ENCODE results near the gene CCDC150. TPM values are rescaled to one million over a fixed set of nuclear protein-coding genes. Genes with fewer than 3 reads are reported as not detected.

The CCDC150 gene
- total RNA-seq, 1 donor from 2014 or later, result 69.4 TPM

DNA sequence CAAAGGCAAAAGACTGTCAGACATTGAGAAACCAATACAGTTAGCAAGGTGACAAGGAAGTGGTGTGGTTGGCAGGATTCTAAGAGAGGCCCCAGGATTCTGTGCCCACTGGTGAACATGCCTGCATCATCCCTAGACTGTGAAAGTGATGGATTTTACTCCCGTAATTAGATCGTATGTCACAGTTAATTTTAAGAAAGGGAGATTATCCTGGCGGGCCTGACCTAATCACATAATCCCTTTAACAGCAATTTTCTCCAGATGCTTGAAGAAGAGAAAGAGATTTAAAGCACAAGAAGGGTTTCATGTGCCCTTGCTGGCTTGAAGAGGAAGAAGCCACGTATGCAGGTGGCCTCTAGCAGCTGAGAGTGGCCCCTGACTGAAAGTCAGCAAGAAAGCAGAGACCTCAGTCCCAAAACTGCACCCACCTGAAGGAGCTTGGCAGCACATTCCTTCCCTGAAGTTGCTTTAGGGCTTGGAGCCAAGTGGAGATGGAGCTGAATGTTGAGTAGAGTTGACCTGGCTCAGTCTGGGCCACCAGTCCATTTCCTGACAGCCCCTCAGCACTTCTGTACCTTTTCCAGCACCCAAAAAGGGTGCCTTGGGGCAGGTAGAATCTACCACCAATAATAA, 110.9 kb downstream of the CCDC150 start:
- H3K27ac ChIP-seq, result no peak overlapping the region
- no peak overlapping the region for H3K27ac Mint-ChIP-seq
- DNase-seq (ENCODE audit: low spot score), result peak; percentile 24
- H3K4me2 ChIP-seq, result peak overlapping the region; percentile 49
- H3K9me3 Mint-ChIP-seq, result peaks cover 33% of the 10 kb centered on the region
- peaks cover 4% of the 10 kb centered on the region for H3K36me3 ChIP-seq
- H3K36me3 Mint-ChIP-seq, result peaks cover 23% of the 10 kb centered on the region
- no peak overlapping the region for H2AFZ ChIP-seq (replicated peaks)
- no peak overlapping the region for H3K4me3 Mint-ChIP-seq
- no peaks in the 10 kb centered on the region for H3K27me3 ChIP-seq
- no peaks in the 10 kb centered on the region for H3K79me2 ChIP-seq (ENCODE audit: low read depth)
- H3F3A ChIP-seq (ENCODE audit: low read depth), result peaks cover 16% of the 10 kb centered on the region
- TF ChIP-seq EZH2phosphoT487 (IDR thresholded peaks at IDR 0.05) (no peak), EZH2 (IDR thresholded peaks at IDR 0.05) (no peak)
- TF ChIP-seq, protein P1, sequence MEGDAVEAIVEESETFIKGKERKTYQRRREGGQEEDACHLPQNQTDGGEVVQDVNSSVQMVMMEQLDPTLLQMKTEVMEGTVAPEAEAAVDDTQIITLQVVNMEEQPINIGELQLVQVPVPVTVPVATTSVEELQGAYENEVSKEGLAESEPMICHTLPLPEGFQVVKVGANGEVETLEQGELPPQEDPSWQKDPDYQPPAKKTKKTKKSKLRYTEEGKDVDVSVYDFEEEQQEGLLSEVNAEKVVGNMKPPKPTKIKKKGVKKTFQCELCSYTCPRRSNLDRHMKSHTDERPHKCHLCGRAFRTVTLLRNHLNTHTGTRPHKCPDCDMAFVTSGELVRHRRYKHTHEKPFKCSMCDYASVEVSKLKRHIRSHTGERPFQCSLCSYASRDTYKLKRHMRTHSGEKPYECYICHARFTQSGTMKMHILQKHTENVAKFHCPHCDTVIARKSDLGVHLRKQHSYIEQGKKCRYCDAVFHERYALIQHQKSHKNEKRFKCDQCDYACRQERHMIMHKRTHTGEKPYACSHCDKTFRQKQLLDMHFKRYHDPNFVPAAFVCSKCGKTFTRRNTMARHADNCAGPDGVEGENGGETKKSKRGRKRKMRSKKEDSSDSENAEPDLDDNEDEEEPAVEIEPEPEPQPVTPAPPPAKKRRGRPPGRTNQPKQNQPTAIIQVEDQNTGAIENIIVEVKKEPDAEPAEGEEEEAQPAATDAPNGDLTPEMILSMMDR (IDR thresholded peaks at IDR 0.05), result no peak
- peaks cover 9% of the 10 kb centered on the region for H3K4me1 Mint-ChIP-seq
- H3K9me3 ChIP-seq (ENCODE audit: low read depth), result peaks cover 5% of the 10 kb centered on the region
- no peaks in the 10 kb centered on the region for H4K20me1 ChIP-seq (ENCODE audit: low read depth)
- H3K4me1 ChIP-seq, result peaks cover 8% of the 10 kb centered on the region
- H3K27me3 Mint-ChIP-seq (ENCODE audit: insufficient read depth, low read depth), result no peaks in the 10 kb centered on the region
- H3K4me3 ChIP-seq, result no peak overlapping the region
- H3K9ac ChIP-seq, result no peak overlapping the region

DNA sequence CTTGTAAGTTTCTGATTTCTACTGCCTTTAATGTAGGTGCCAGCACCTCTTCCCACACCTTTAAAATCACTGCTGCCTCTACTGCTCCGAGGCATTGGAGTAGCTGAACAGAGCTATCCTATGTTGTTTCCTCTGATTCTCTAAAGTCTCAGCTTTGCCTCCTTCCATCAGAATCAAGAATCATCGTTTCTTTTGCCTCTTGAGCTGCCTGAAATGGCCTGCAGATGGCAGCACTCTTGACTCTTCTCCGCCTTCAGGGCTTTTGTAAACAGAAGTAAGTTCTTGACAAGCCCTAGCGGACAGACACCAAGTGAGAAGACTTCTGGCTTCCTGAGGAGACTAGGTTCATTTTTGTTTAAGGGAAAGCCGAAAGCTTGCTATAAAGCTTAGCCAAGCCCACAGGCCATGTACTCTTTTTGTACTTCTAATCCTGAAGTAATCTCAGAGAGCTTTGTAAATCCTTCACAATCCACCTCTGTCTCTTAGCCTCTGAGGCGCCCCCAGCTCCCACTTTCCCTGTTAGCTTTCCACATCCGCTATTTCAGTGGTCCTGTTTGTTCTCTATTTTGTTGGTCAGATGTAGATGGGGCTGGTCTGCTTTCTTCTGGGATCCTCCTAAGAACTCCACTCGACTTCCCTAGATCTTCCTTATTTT, 111.6 kb downstream of the CCDC150 start:
- H3K36me3 ChIP-seq, result peaks cover 4% of the 10 kb centered on the region
- H3K9ac ChIP-seq, result no peak overlapping the region
- peaks cover 9% of the 10 kb centered on the region for H3K4me1 Mint-ChIP-seq
- H3K27me3 Mint-ChIP-seq (ENCODE audit: insufficient read depth, low read depth), result no peaks in the 10 kb centered on the region
- H3F3A ChIP-seq (ENCODE audit: low read depth), result peaks cover 16% of the 10 kb centered on the region
- H3K4me1 ChIP-seq, result peaks cover 8% of the 10 kb centered on the region
- H3K79me2 ChIP-seq (ENCODE audit: low read depth), result no peaks in the 10 kb centered on the region
- H3K36me3 Mint-ChIP-seq, result peaks cover 30% of the 10 kb centered on the region
- H3K27ac ChIP-seq, result no peak overlapping the region
- peaks cover 40% of the 10 kb centered on the region for H3K9me3 Mint-ChIP-seq
- no peaks in the 10 kb centered on the region for H3K27me3 ChIP-seq
- peak; percentile 80 for DNase-seq (ENCODE audit: low spot score)
- TF ChIP-seq, protein P1 (IDR thresholded peaks at IDR 0.05), result peak; percentile 84
- TF ChIP-seq EZH2 (IDR thresholded peaks at IDR 0.05), result no peak
- H4K20me1 ChIP-seq (ENCODE audit: low read depth), result no peaks in the 10 kb centered on the region
- H3K27ac Mint-ChIP-seq, result no peak overlapping the region
- H3K4me3 ChIP-seq, result no peak overlapping the region
- no peak overlapping the region for H2AFZ ChIP-seq (replicated peaks)
- no peak overlapping the region for H3K4me2 ChIP-seq
- peaks cover 5% of the 10 kb centered on the region for H3K9me3 ChIP-seq (ENCODE audit: low read depth)
- no peak overlapping the region for H3K4me3 Mint-ChIP-seq

- Histone ChIP-seq H3K36me3 (peaks cover 3% of the 10 kb centered on the region), H3K27me3 (no peaks in the 10 kb centered on the region), H2AFZ (replicated peaks) (no peak overlapping the region), H4K20me1 (ENCODE audit: low read depth) (no peaks in the 10 kb centered on the region), H3K79me2 (ENCODE audit: low read depth) (no peaks in the 10 kb centered on the region), H3K9me3 (ENCODE audit: low read depth) (peaks cover 4% of the 10 kb centered on the region), H3K4me1 (no peaks in the 10 kb centered on the region), H3K9ac (no peak overlapping the region), H3F3A (ENCODE audit: low read depth) (no peaks in the 10 kb centered on the region), H3K27ac (no peak overlapping the region), H3K4me3 (no peak overlapping the region), H3K4me2 (no peak overlapping the region)
- Mint-ChIP-seq H3K27ac (no peak overlapping the region), H3K4me1 (no peaks in the 10 kb centered on the region), H3K9me3 (peaks cover 42% of the 10 kb centered on the region), H3K36me3 (peaks cover 56% of the 10 kb centered on the region), H3K4me3 (no peak overlapping the region), H3K27me3 (ENCODE audit: insufficient read depth, low read depth) (peaks cover 4% of the 10 kb centered on the region)
- DNase-seq (ENCODE audit: low spot score), result no peak
- TF ChIP-seq EZH2phosphoT487 (IDR thresholded peaks at IDR 0.05), result no peak
- TF ChIP-seq, protein P1 (IDR thresholded peaks at IDR 0.05), result peak; percentile 28
- TF ChIP-seq EZH2 (IDR thresholded peaks at IDR 0.05), result no peak
These were observed 119.2 kb downstream of the CCDC150 start for GRCh38 chr2:196758474-196759377.

Data from neural progenitor cell (in vitro differentiated cells).